ENCODE measurements around the gene TPX2.

DNA sequence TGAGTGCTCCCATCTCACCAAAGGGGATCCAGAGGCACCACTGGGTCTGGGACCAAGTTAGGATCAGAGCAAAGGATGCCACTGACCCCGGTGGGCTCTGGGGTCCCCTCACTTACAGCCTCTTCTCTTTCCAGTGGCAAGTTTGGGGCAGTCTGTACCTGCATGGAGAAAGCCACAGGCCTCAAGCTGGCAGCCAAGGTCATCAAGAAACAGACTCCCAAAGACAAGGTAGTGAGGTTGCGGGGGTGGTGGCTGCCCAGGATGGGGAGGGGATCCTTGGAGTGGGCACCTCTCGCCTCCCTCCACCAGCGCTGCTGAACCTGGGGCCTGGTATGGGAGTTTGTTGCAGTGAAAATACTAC lies 85.0 kb downstream of the TPX2 start:
- TF ChIP-seq, protein P1, sequence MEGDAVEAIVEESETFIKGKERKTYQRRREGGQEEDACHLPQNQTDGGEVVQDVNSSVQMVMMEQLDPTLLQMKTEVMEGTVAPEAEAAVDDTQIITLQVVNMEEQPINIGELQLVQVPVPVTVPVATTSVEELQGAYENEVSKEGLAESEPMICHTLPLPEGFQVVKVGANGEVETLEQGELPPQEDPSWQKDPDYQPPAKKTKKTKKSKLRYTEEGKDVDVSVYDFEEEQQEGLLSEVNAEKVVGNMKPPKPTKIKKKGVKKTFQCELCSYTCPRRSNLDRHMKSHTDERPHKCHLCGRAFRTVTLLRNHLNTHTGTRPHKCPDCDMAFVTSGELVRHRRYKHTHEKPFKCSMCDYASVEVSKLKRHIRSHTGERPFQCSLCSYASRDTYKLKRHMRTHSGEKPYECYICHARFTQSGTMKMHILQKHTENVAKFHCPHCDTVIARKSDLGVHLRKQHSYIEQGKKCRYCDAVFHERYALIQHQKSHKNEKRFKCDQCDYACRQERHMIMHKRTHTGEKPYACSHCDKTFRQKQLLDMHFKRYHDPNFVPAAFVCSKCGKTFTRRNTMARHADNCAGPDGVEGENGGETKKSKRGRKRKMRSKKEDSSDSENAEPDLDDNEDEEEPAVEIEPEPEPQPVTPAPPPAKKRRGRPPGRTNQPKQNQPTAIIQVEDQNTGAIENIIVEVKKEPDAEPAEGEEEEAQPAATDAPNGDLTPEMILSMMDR (IDR thresholded peaks at IDR 0.05; ENCODE audit: poor library complexity, severe bottlenecking), result no peak
- no peak for TF ChIP-seq EZH2 (IDR thresholded peaks at IDR 0.05; ENCODE audit: borderline replicate concordance, insufficient read depth, low read length, poor library complexity, severe bottlenecking)
- no peak for TF ChIP-seq SMC3 (conservative IDR thresholded peaks at IDR 0.05; ENCODE audit: poor library complexity)
- TF ChIP-seq POLR2AphosphoS5 (IDR thresholded peaks at IDR 0.05), result no peak
- no peak for TF ChIP-seq MXI1 (conservative IDR thresholded peaks at IDR 0.05; ENCODE audit: poor library complexity, severe bottlenecking)
